GM15510 (cell line): ENCODE data around the gene SYNE2.

Experiments used
- POLR2A ChIP-seq: IDR thresholded peaks from 3 replicates; pipeline ENCODE4 v1.6.1; 2011; ENCODE audit warnings: borderline replicate concordance; ENCODE audit not compliant: insufficient read length; ENCODE audit errors: extremely low read depth

The SYNE2 gene

GRCh38 chr14:64012003-64012402 lies 159.2 kb downstream of the SYNE2 start:
- no peak for TF ChIP-seq POLR2A

GRCh38 chr14:64012720-64013119 lies 159.9 kb downstream of the SYNE2 start:
- TF ChIP-seq POLR2A: no peak

GRCh38 chr14:64025479-64025878 lies 172.7 kb downstream of the SYNE2 start:
- TF ChIP-seq POLR2A: no peak

- TF ChIP-seq POLR2A: no peak
These were observed 173.8 kb downstream of the SYNE2 start for GRCh38 chr14:64026600-64026999.

- no peak for TF ChIP-seq POLR2A
These were observed 182.3 kb downstream of the SYNE2 start for GRCh38 chr14:64035143-64035542.

GRCh38 chr14:64038841-64039542 lies 186.2 kb downstream of the SYNE2 start:
- no peak for TF ChIP-seq POLR2A

GRCh38 chr14:64040044-64040443 lies 187.2 kb downstream of the SYNE2 start:
- no peak for TF ChIP-seq POLR2A

GRCh38 chr14:64045091-64045490 lies 192.3 kb downstream of the SYNE2 start:
- no peak for TF ChIP-seq POLR2A

- TF ChIP-seq POLR2A: no peak
These were observed 197.0 kb downstream of the SYNE2 start for GRCh38 chr14:64049616-64050381.

- TF ChIP-seq POLR2A: no peak
These were observed 201.2 kb downstream of the SYNE2 start for GRCh38 chr14:64053694-64054669.

GRCh38 chr14:64059454-64060198 lies 206.8 kb downstream of the SYNE2 start:
- no peak for TF ChIP-seq POLR2A

GRCh38 chr14:64060199-64060545 lies 207.4 kb downstream of the SYNE2 start:
- TF ChIP-seq POLR2A: no peak

- no peak for TF ChIP-seq POLR2A
These were observed 207.9 kb downstream of the SYNE2 start for GRCh38 chr14:64060648-64061096.

GRCh38 chr14:64061115-64061514 lies 208.3 kb downstream of the SYNE2 start:
- TF ChIP-seq POLR2A: no peak
